ENCODE measurements around the gene SPG11. TPM values are rescaled to one million over a fixed set of nuclear protein-coding genes. Genes with fewer than 3 reads are reported as not detected.

The SPG11 gene
- total and polyA plus RNA-seq, 2 of the 13 experiments (the other 11 are each of a cell fraction or from before 2014, with no cell fraction given): 31.5 to 40.7 TPM

DNA sequence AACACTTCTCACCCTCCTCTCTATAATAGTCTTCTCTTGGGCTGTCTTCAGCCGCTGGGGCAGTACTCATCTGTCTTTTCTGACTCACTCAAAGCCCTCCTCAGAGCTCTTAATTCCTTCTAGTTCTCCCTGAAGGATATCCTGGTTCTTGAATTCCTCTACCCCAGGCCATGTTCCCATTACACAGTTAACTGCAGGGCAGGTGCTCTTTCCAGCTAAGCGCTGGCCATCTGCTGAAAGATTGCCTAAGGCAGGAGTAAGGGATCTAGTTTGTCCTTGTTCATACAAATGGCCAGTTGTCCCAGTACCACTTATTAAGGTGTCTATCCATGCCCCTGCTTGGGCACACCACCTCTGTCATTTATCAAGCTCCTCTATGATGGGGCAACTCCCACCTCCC, 10.2 kb upstream of the SPG11 start (continued):
- TF ChIP-seq, protein P1, sequence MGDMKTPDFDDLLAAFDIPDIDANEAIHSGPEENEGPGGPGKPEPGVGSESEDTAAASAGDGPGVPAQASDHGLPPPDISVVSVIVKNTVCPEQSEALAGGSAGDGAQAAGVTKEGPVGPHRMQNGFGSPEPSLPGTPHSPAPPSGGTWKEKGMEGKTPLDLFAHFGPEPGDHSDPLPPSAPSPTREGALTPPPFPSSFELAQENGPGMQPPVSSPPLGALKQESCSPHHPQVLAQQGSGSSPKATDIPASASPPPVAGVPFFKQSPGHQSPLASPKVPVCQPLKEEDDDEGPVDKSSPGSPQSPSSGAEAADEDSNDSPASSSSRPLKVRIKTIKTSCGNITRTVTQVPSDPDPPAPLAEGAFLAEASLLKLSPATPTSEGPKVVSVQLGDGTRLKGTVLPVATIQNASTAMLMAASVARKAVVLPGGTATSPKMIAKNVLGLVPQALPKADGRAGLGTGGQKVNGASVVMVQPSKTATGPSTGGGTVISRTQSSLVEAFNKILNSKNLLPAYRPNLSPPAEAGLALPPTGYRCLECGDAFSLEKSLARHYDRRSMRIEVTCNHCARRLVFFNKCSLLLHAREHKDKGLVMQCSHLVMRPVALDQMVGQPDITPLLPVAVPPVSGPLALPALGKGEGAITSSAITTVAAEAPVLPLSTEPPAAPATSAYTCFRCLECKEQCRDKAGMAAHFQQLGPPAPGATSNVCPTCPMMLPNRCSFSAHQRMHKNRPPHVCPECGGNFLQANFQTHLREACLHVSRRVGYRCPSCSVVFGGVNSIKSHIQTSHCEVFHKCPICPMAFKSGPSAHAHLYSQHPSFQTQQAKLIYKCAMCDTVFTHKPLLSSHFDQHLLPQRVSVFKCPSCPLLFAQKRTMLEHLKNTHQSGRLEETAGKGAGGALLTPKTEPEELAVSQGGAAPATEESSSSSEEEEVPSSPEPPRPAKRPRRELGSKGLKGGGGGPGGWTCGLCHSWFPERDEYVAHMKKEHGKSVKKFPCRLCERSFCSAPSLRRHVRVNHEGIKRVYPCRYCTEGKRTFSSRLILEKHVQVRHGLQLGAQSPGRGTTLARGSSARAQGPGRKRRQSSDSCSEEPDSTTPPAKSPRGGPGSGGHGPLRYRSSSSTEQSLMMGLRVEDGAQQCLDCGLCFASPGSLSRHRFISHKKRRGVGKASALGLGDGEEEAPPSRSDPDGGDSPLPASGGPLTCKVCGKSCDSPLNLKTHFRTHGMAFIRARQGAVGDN (CRISPR knock-in tag; IDR thresholded peaks at IDR 0.05): no peak
- TF ChIP-seq ZNF510 (CRISPR knock-in tag; IDR thresholded peaks at IDR 0.05; ENCODE audit: low read depth) (no peak), SP5 (CRISPR knock-in tag; IDR thresholded peaks at IDR 0.05; ENCODE audit: borderline replicate concordance, low read depth) (no peak), SSRP1 (CRISPR knock-in tag; IDR thresholded peaks at IDR 0.05) (no peak), GZF1 (CRISPR knock-in tag; IDR thresholded peaks at IDR 0.05) (no peak), SNRNP70 (IDR thresholded peaks at IDR 0.05; ENCODE audit: low read depth, low read length) (no peak), AHR (CRISPR knock-in tag; IDR thresholded peaks at IDR 0.05) (no peak), NFYB (CRISPR knock-in tag; IDR thresholded peaks at IDR 0.05) (no peak)
- TF ChIP-seq, protein P2, sequence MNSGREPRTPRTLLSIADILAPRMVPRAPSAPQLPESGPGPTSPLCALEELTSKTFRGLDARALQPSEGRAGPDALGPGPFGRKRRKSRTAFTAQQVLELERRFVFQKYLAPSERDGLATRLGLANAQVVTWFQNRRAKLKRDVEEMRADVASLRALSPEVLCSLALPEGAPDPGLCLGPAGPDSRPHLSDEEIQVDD (CRISPR knock-in tag; IDR thresholded peaks at IDR 0.05; ENCODE audit: borderline replicate concordance): no peak
